ENCODE results near the gene RNF10. TPM values are rescaled to one million over a fixed set of nuclear protein-coding genes. Genes with fewer than 3 reads are reported as not detected.

The RNF10 gene
- total RNA-seq, 4 donors from 2014 or later, result 147 to 314 (median 180) TPM

DNA sequence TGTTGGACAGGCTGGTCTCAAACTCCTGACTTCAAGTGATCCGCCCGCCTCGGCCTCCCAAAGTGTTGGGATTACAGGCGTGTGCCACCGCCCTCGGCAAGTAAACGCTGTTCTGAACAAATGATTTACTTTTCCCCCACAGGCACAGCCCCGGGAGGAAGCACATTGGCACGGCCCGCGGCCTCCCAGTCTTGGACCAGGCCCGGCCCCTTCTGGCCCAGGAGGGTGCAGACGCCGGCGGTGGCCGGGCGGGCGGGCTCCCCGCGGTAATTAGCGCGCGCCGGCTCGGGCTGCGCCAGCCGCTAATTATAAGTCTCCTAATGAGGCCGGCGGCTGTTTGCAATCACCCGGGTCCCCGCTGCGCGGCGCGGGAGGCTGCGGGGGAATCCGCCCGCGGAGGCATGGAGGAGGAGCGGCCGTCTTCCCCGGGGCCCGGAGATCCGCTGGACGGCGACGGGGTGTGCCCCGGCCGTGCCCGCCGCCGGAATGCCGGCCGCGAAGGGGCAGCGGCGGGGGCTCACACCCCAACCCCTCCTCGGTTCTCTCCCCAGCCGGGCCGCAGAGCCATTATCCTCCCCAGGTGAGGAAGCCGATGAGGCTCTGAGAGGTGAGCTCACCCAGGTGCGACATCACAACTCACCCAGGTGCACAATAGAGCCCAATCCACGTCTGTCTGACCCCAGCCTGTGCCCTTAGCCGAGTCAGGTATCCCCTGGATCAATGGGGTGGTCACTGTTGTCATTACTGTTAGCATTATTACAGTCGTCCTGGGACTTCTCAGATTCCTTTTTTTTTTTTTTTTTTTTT, 50.4 kb downstream of the RNF10 start:
- no peak for TF ChIP-seq CTCF (IDR thresholded peaks at IDR 0.05; ENCODE audit: low read depth)

DNA sequence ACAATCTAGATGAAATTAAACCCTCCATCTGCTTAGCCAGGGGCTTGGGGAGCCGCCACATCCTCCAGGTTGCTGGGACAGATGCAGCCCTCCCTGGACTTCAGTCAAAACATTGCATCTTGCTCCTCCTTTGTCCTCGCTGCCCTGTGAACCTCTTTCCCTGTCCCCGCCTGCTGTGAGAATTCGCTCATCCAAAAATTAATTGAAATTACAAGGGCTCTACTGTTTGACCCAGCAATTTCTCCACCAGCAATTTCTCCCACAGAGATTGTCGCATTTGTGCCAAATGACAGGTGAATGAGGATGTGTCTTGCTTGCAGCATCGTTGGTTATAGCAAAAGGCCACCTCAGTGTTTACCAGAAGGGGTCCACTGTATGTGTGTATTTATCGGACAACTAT, 52.0 kb downstream of the RNF10 start:
- no peak for TF ChIP-seq CTCF (IDR thresholded peaks at IDR 0.05; ENCODE audit: low read depth)

GRCh38 chr12:120586860-120587259, 52.7 kb downstream of the RNF10 start:
- no peak for TF ChIP-seq CTCF (IDR thresholded peaks at IDR 0.05; ENCODE audit: low read depth)

GRCh38 chr12:120588371-120588770, 54.2 kb downstream of the RNF10 start:
- TF ChIP-seq CTCF (IDR thresholded peaks at IDR 0.05; ENCODE audit: low read depth), result no peak

DNA sequence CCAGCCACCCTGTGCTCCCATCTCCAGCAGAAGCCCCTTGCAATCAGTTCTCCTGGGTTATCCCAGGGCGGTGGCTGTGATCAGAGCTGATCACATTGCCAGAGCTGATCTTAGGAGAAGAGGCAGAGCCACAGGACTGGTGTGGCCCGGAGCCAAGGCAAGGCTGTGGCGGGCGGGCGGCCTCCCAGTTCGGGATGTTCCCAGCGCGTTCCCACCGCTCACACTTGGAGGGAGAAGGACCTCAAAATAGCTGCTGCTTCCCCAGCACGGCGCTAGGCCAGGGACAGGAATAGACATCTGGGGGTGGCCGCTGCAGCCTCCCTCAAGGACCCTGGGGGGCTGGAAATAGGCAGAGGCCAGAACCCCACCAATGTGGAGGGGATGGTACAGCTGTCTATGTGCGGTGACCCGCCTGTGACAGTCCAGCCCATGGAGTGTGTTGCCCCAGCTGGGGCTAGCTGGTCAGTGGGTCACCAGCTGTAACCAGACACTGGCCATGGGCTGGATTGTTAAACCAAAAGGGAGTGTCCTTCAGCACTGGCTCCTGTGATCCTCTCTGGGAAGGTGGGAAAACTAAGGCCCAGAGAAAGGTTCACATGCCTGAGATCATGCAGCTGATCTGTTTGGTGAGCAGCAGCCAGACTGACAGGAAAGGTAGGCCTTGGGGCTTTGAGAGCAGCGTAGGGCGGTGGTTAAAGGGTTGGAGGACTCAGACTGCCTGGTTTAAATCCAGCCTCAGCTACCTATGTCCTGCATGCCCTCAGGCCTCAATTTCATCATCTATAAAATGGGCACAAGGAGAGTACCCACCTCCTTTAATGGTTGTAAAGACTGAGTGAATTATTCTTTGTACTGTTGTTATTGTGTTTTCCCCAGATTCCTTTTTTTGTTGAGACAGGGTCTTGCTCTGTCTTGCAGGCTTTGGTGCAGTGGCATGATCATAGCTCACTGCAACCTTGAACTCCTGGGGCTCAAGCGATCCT, 55.1 kb downstream of the RNF10 start:
- TF ChIP-seq CTCF (IDR thresholded peaks at IDR 0.05; ENCODE audit: low read depth), result no peak

DNA sequence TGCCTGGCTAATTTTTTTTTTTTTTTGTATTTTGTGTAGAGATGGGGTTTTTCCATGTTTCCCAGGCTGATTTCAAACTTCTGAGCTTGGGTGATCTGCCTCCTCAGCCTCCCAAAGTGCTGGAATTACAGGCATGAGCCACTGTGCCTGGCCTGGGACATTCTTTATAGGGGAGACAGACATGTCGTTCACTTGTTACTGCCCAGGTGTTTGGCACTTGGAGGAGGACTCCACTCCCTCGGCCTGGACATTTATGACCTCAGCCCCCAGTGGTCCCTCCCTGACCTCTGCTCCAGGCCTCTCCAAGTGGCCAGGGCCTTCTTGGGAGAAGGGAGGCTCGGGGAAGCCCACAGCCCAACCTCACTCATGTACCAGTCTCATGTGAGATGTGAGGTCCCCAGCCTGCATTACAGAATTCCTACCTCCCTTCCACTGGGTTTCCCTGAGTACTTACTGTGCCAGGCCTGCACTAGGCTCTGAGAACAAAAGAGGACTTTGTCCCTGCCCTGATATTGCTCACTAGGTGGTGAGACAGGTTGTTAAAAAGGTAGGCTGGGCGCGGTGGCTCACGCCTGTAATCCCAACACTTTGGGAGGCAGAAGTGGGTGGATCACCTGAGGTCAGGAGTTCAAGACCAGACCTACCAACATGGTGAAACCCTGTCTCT, 56.7 kb downstream of the RNF10 start:
- no peak for TF ChIP-seq CTCF (IDR thresholded peaks at IDR 0.05; ENCODE audit: low read depth)

All from subcutaneous adipose tissue (tissue), 4 donors.